ENCODE data around the gene ZMYM4. TPM values are rescaled to one million over a fixed set of nuclear protein-coding genes. Genes with fewer than 3 reads are reported as not detected.
A peak's percentile ranks its signal among the peaks of the same experiment; 100 is the strongest.

ZMYM4 gene
- total RNA-seq, 1 donor from 2014 or later = 95.8 TPM

DNA sequence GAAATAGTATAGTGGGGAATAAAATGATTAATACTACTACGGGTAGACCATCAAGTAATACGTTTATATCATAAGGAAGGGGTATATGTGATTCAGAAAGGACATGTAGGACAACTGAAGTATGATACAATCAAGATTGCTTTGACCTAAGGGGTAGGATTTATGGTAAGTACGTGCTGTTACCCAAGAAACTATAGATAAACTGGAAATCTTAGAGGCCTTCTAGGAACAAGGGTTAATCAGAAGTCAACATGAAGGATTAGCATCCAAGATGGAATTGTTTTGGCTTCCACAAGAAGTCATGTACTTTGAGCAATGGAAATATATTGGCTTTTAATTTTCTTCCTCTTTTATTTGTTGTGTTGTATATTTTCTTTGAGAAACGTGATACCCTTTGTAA is 13.2 kb upstream of the ZMYM4 start:
- no peak for DNase-seq (ENCODE audit: low spot score, unreplicated experiment)
- no peaks in the 10 kb centered on the region for H3K4me1 Mint-ChIP-seq (ENCODE audit: low read depth)
- H3K36me3 Mint-ChIP-seq (ENCODE audit: insufficient read depth) = no peaks in the 10 kb centered on the region
- TF ChIP-seq, protein P1, sequence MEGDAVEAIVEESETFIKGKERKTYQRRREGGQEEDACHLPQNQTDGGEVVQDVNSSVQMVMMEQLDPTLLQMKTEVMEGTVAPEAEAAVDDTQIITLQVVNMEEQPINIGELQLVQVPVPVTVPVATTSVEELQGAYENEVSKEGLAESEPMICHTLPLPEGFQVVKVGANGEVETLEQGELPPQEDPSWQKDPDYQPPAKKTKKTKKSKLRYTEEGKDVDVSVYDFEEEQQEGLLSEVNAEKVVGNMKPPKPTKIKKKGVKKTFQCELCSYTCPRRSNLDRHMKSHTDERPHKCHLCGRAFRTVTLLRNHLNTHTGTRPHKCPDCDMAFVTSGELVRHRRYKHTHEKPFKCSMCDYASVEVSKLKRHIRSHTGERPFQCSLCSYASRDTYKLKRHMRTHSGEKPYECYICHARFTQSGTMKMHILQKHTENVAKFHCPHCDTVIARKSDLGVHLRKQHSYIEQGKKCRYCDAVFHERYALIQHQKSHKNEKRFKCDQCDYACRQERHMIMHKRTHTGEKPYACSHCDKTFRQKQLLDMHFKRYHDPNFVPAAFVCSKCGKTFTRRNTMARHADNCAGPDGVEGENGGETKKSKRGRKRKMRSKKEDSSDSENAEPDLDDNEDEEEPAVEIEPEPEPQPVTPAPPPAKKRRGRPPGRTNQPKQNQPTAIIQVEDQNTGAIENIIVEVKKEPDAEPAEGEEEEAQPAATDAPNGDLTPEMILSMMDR (IDR thresholded peaks at IDR 0.05; ENCODE audit: unreplicated experiment) = no peak
- no peak overlapping the region for H3K4me3 Mint-ChIP-seq (ENCODE audit: low read depth)
- H3K27me3 Mint-ChIP-seq = no peaks in the 10 kb centered on the region
- H3K9me3 Mint-ChIP-seq (ENCODE audit: low read depth) = no peaks in the 10 kb centered on the region
- no peak overlapping the region for H3K27ac Mint-ChIP-seq

DNA sequence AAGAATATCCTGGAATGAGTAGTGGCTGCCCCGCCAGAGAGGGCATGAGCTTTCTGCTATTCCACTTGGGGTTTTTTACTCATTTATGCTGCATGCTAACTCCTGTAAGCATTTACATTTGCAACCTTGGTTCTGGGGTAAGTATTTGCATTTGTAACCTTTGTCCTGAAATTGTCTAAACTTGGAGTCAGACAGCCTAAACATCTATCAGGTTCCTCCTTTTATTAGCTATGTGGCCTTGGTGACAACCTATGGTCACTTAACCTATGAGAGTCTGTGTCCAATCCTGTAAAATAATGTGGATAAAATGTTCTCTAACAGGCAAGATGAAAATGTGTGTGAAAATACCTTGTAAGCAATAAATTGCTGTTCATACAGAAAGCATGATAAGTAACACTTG is 8.9 kb upstream of the ZMYM4 start:
- H3K36me3 Mint-ChIP-seq (ENCODE audit: insufficient read depth) = no peaks in the 10 kb centered on the region
- no peaks in the 10 kb centered on the region for H3K4me1 Mint-ChIP-seq (ENCODE audit: low read depth)
- H3K27me3 Mint-ChIP-seq = peaks cover 4% of the 10 kb centered on the region
- no peaks in the 10 kb centered on the region for H3K9me3 Mint-ChIP-seq (ENCODE audit: low read depth)
- H3K27ac Mint-ChIP-seq = no peak overlapping the region
- TF ChIP-seq, protein P1 (IDR thresholded peaks at IDR 0.05; ENCODE audit: unreplicated experiment) = no peak
- DNase-seq (ENCODE audit: low spot score, unreplicated experiment) = no peak
- H3K4me3 Mint-ChIP-seq (ENCODE audit: low read depth) = no peak overlapping the region

DNA sequence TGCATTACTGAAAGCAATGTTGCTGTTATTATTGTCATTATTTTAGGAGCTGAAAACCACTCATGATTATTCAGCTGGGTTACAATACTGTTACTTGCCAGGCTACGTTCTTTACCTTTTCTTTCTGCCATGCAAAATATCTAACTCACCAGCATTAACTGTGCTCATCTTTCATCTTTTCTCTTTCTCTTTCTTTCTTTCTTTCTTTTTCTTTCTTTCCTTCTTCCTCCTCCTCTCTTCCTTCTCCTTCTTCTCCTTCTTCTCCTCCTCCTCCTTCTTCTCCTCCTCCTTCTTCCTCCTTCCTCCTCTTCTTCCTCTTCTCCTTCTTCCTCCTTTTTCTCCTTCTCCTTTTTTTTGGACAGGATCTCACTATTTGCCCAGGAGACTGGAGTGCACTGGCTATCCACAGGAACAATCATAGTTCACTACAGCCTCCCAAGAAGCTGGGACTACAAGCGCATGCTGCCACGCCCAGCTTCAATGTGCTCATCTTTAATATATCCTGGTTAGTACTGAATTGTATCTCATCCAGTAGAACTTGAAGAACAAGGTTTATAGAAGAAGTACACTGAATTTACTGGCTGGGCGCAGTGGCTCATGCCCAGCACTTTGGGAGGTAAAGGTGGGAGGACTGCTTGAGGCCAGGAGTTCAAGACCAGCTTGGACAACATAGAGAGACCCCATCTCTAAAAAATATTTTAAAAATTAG is 6.9 kb upstream of the ZMYM4 start:
- Mint-ChIP-seq H3K27ac (no peak overlapping the region), H3K9me3 (ENCODE audit: low read depth) (no peaks in the 10 kb centered on the region), H3K4me3 (ENCODE audit: low read depth) (no peak overlapping the region), H3K27me3 (peaks cover 4% of the 10 kb centered on the region), H3K4me1 (ENCODE audit: low read depth) (no peaks in the 10 kb centered on the region), H3K36me3 (ENCODE audit: insufficient read depth) (no peaks in the 10 kb centered on the region)
- DNase-seq (ENCODE audit: low spot score, unreplicated experiment) = no peak
- TF ChIP-seq, protein P1 (IDR thresholded peaks at IDR 0.05; ENCODE audit: unreplicated experiment) = no peak

DNA sequence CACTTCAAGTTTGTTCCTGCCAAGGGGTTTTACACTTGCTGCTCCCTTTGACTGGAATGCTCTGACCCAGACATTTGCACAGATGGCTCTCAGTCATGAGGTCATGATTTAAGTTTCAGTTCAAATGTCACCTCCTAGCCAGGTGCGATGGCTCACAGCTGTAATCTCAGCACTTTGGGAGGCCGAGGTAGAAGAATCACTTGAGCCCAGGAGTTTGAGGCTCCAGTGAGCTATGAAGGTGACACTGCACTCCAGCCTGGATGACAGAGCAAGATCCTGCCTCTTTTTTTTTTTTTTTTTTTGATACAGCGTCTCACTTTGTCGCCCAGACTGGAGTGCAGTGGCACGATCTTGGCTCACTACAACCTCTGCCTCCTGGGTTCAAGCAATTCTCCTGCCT is 4.5 kb upstream of the ZMYM4 start:
- Mint-ChIP-seq H3K9me3 (ENCODE audit: low read depth) (peaks cover 3% of the 10 kb centered on the region), H3K27me3 (peaks cover 4% of the 10 kb centered on the region), H3K4me3 (ENCODE audit: low read depth) (no peak overlapping the region), H3K4me1 (ENCODE audit: low read depth) (peaks cover 4% of the 10 kb centered on the region), H3K36me3 (ENCODE audit: insufficient read depth) (no peaks in the 10 kb centered on the region), H3K27ac (no peak overlapping the region)
- TF ChIP-seq, protein P1 (IDR thresholded peaks at IDR 0.05; ENCODE audit: unreplicated experiment) = no peak
- DNase-seq (ENCODE audit: low spot score, unreplicated experiment) = no peak

DNA sequence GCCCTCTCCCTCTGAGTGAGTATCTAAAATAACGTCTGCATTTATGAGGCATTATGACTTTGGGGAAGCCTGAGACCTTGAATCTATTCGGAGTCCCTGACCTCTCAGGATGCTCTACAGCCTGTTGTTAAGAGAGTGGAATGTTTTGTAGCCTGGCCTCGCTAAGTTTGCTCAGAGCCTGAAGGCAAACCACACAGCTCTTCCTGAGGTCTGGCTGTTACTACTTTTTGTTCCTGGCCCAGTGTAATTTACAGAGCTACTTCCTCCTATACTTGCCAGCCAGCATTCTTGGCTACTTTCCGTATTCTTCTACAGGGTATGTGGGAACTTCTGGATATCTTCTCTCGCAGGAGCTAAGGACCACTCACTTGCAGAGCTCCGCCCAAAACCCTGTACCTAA is 3.6 kb upstream of the ZMYM4 start:
- H3K36me3 Mint-ChIP-seq (ENCODE audit: insufficient read depth) = no peaks in the 10 kb centered on the region
- H3K27me3 Mint-ChIP-seq = peaks cover 4% of the 10 kb centered on the region
- H3K4me3 Mint-ChIP-seq (ENCODE audit: low read depth) = no peak overlapping the region
- H3K9me3 Mint-ChIP-seq (ENCODE audit: low read depth) = peaks cover 3% of the 10 kb centered on the region
- H3K4me1 Mint-ChIP-seq (ENCODE audit: low read depth) = peaks cover 4% of the 10 kb centered on the region
- H3K27ac Mint-ChIP-seq = peak overlapping the region; percentile 78
- TF ChIP-seq, protein P1 (IDR thresholded peaks at IDR 0.05; ENCODE audit: unreplicated experiment) = no peak
- no peak for DNase-seq (ENCODE audit: low spot score, unreplicated experiment)
